Liver (tissue), 3 donors: ENCODE measurements around the gene ENO3.
A peak's percentile ranks its signal among the peaks of the same experiment; 100 is the strongest.

Experiments used
- CTCF ChIP-seq: fragments of 150-350 bp; IDR thresholded peaks from 2 replicates; pipeline ENCODE4 v1.5.1; 2017; ENCODE audit warnings: improper control_type of control experiment, low read depth, low read length; ENCODE audit not compliant: missing input control
- EGR1 ChIP-seq, 2 donors: IDR thresholded peaks; 2 replicates each; pipeline ENCODE4 v1.6.1; 2016 to 2018; ENCODE audit warnings: antibody characterized with exemption in 2 of 2, low read depth in 2 of 2
- REST ChIP-seq: IDR thresholded peaks from 2 replicates; pipeline ENCODE4 v1.6.1; 2016; ENCODE audit warnings: antibody characterized with exemption, mild to moderate bottlenecking
- RXRA ChIP-seq, 2 donors: IDR thresholded peaks; 2 replicates each; pipeline ENCODE4 v1.6.1; 2017 to 2018; ENCODE audit warnings: antibody characterized with exemption in 2 of 2, mild to moderate bottlenecking in 1 of 2
- TAF1 ChIP-seq: conservative IDR thresholded peaks from 2 replicates; pipeline ENCODE4 v1.6.1; 2016; ENCODE audit warnings: antibody characterized with exemption, mild to moderate bottlenecking
- ZBTB33 ChIP-seq: IDR thresholded peaks from 2 replicates; pipeline ENCODE4 v1.6.1; 2016; ENCODE audit warnings: antibody characterized with exemption
- donor health status: healthy.
- donor health status: healthy.

DNA sequence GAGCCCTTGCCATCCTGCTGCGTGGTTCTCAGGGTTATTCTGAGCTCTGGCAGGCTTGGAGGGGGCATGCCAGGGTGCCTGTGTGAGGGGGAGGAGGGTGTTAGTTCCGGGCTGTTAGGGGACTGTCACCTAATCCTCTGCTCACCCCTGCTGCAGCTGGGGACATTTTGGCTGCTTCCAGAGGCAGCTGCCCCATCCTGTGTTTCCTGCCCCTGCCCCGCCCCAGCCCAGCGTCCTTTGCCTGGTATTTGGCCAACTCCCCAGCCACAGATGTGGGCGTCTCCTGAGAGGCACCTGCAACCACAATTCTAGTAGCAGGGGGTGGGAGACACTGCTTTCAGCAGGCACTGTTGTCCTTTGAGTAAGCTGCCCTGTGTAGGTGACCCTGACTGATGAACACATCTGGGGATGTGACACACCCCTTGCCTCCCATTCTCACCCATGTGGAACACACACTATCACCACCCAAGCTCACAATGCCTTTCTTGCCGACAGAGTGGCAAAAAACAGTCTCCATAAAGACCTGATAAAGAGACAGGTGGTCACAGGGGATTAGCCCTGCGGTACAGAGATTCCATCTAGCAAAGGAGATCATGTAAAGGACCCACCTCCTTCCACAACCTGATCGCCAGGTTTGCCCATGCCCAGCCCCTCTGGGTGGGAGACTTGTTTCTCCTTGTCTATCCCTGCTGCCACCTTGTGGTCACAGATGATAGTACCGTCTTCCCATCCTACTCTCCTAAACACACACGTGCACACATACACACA lies 47.7 kb upstream of the ENO3 start, which contains the start of gene CHRNE:
- TF ChIP-seq CTCF, result peak; percentile 72
- TF ChIP-seq ZBTB33, result no peak
- no peak for TF ChIP-seq EGR1 (IDR thresholded peaks at IDR 0.05; ENCODE audit: low read depth in 2 of 2)
- TF ChIP-seq REST, result no peak
- TF ChIP-seq TAF1, result no peak
- no peak for TF ChIP-seq RXRA (IDR thresholded peaks at IDR 0.05)
